HG02678 (cell line): ENCODE results near the gene NRXN3.
A peak's percentile ranks its signal among the peaks of the same experiment; 100 is the strongest.

Source experiments
- ATAC-seq: cut with Tn5 transposase; IDR thresholded peaks from one replicate; pipeline ENCODE4 v1.9.1; 2021; ENCODE audit warnings: mild to moderate bottlenecking, moderate library complexity; ENCODE audit not compliant: unreplicated experiment

The NRXN3 gene

GRCh38 chr14:78782551-78782950, 612.4 kb downstream of the NRXN3 start:
- no peak for ATAC-seq

DNA sequence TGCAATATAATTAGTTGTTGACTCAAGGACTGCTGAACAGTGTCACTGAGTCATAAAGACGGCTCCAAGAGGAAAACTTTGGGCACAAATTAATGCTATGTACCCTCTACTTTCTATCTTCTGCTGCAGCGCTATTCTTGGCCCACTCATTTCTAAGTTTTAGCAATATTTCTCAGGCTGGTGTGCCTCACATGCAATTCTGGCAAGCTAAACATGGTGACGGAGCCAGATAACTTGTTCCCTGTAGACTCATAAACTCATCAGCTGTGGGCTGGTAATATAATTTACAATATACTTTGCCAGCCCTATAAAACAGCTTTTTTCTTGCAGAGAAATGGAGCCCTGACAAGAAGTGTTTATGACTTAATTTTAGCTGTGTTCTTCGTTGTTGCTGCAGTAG, 615.1 kb downstream of the NRXN3 start:
- ATAC-seq, result no peak

GRCh38 chr14:78788467-78789360, 618.5 kb downstream of the NRXN3 start:
- no peak for ATAC-seq

GRCh38 chr14:78790271-78790670, 620.1 kb downstream of the NRXN3 start:
- no peak for ATAC-seq

GRCh38 chr14:78798757-78799156, 628.6 kb downstream of the NRXN3 start:
- no peak for ATAC-seq

- no peak for ATAC-seq
Observed at GRCh38 chr14:78805570-78805969, 635.4 kb downstream of the NRXN3 start.

- no peak for ATAC-seq
Observed at GRCh38 chr14:78823035-78823434, 652.9 kb downstream of the NRXN3 start.

- no peak for ATAC-seq
Observed at GRCh38 chr14:78823516-78823915, 653.3 kb downstream of the NRXN3 start.

GRCh38 chr14:78829274-78829673, 659.1 kb downstream of the NRXN3 start:
- ATAC-seq, result no peak

- no peak for ATAC-seq
Observed at GRCh38 chr14:78834766-78835451, 664.7 kb downstream of the NRXN3 start.

DNA sequence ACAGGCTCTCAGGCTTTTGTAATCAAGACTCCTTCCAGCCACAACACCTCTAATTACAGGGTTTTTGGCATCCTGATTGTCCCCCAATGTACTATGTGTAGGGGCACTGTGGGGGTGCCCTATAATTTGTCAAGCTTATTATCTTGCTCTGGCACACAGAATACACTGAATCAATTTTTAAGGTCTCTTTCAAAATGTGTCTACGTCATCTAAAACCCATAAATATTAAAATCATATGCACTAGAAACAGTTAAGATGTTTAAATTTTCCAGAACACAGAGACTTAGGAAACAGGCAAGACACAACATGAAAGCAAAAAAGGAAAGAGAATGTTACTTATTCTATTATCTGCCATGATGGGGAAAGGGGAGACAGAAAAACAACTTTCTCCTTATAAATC, 665.7 kb downstream of the NRXN3 start:
- ATAC-seq, result no peak

- no peak for ATAC-seq
Observed at GRCh38 chr14:78836777-78837176, 666.6 kb downstream of the NRXN3 start.

GRCh38 chr14:78838959-78839358, 668.8 kb downstream of the NRXN3 start:
- no peak for ATAC-seq

DNA sequence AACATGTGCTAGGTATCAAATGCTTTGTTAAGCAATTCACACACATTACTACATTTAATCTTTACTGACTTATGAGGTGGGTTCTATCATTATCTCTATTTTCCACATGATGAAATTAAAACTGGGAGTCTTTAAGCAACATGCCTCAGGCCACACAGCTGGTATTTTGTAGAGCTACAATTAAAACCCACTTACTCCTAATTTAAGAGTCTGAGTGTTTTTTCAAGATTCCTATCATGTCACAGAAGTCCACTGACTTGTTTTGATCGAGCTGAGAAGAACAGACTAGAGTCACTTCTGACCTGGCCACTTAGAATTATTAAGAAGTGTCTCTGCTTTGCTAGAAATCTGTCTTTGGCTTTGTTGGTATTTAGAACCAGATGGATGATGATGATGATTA, 670.7 kb downstream of the NRXN3 start:
- ATAC-seq, result no peak

DNA sequence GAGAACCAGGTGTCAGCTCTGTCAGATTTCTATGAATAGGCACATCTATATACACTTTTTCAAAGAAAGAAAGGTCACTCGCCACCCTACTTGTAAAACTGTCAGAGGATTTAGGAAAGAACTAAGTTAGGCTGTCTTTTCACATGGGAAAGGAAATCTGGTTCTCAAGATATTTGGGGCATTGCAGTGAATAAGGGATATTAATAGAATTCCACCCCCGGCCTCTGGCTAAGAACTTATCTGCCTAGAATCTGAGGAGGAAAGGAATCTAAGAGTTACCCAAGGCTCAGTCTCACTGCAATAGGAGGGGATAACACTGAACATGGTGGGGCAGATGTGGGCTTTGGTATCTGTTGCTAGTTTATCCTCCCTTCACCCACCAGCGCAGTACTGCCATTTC, 677.6 kb downstream of the NRXN3 start:
- no peak for ATAC-seq

DNA sequence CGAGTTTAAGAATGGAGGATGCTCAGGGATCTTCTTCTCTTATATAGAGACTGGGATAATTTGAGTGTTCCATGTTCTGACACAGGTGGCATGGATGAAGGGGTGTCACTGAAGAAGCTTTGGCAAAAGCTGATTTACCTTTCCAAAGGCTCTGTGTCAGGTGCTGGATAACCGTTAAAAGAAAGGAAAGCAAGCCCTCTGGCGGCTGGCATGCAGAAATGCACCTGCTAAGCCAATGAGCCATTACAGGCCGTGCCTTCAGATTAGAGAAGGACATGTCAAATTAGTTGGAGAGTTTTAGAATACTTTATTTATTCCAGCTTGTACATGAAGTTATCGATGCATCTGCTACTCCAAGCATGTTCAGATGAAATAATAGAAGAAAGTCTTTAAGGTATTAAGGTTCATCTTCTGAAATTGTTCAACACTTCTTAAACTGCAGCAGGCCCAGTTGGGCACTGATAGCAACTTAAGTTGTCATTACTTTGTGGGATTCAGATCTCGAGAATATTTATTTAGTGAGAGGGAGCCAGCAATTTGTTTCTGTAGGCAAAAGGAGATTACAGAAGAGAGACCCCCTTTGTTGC, 678.2 kb downstream of the NRXN3 start:
- peak; percentile 93 for ATAC-seq

GRCh38 chr14:78849952-78850351, 679.8 kb downstream of the NRXN3 start:
- no peak for ATAC-seq

GRCh38 chr14:78851189-78851588, 681.0 kb downstream of the NRXN3 start:
- no peak for ATAC-seq

DNA sequence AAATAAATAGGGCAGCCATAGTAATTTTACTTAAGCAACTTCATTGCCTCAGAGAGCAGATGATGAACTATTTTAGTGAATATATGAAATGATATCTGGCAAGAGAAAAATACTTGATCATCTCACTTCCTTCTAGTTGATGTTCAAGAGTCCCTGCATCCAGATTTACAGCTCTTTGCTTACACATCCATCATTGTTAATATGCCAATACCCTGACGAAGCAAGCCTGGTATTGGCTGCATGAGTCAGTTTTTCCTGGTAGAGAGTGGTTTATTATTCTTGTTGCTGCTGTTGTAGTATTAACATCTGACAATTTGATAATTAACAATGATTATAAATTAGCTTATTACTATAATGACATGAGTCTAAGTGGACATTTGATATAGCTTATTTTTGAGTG, 681.9 kb downstream of the NRXN3 start:
- ATAC-seq, result no peak

DNA sequence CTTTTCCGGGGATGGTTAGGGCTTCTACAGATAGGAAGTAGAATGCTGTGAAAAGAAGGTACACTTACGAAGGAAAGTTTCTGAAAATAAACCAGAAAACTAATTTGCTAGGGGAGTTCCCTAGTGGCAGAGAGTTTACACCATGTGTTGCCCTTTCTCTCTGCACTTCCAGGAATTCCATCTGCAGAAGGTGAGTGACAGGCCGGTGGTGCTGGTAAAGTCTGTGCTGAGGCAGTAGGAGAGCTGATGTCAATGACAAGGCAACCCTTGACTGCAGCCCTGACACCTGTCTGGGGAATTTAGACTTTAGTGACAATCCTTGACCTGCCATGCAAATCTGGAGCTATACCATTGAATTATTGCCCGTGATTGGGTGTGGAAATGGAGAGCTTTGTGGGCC, 687.8 kb downstream of the NRXN3 start:
- no peak for ATAC-seq

GRCh38 chr14:78863143-78863542, 693.0 kb downstream of the NRXN3 start:
- ATAC-seq, result no peak

DNA sequence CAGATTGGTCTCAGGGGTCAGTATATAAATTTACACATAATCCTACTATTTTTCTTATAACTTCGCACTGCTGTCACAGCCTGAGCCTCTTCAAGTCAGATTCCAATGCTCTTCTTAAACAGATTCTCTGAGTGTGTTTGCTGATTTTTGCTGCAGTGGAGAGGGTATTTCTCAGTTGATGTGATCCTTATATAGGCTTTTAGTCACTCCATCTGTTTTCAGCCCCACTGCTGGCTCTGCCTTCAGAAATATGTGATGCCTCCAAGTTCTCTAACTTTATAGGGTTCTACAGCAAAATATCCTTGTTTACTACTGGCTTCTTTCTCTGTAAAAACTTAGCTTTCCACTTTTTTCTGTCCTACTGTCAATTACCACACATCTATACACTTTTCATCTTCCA, 702.7 kb downstream of the NRXN3 start:
- ATAC-seq, result no peak
